BE2C (cell line): ENCODE measurements around the gene TMEM200C. TPM values are rescaled to one million over a fixed set of nuclear protein-coding genes. Genes with fewer than 3 reads are reported as not detected.

Source experiments
- DNase-seq: peaks from one replicate; pipeline ENCODE4 v3.0.0-alpha.2; 2020
- H3K27me3 ChIP-seq: fragments of 250-450 bp; sonication (Bioruptor Pico); 2 replicates; pipeline ENCODE4 v1.5.1; 2020; ENCODE audit warnings: mild to moderate bottlenecking
- H3K36me3 ChIP-seq: fragments of 250-450 bp; sonication (Bioruptor Pico); 2 replicates; pipeline ENCODE4 v1.5.1; 2020; ENCODE audit warnings: mild to moderate bottlenecking
- H3K4me1 ChIP-seq: fragments of 250-450 bp; sonication (Bioruptor Pico); 2 replicates; pipeline ENCODE4 v1.5.1; 2020
- H3K4me3 ChIP-seq: 2 replicates; pipeline ENCODE4 v1.5.1; 2011; ENCODE audit warnings: low read depth, low read length
- H3K9me3 ChIP-seq: fragments of 250-450 bp; sonication (Bioruptor Pico); 2 replicates; pipeline ENCODE4 v1.5.1; 2020
- polyA plus RNA-seq: library from polyadenylated mRNA; unstranded; fragments of >200 nt; gene quantifications from one replicate; pipeline ENCODE4 v1.2.1, GENCODE V29; 2012; ENCODE audit warnings: low read depth, missing spikeins; ENCODE audit not compliant: insufficient read length, insufficient read depth
- TF ChIP-seq, protein P1 (sequence below): IDR thresholded peaks from 2 replicates; pipeline ENCODE4 v1.5.1; 2012; ENCODE audit warnings: mild to moderate bottlenecking, low read depth, low read length

TMEM200C gene
- not detected for polyA plus RNA-seq

GRCh38 chr18:5895299-5895875, at the start of gene TMEM200C:
TSS of gene TMEM200C (minus strand) at chr18:5895522. CDS start at chr18:5892063, 3,459 bp downstream.
- Histone ChIP-seq H3K27me3 (peaks cover 34% of the 10 kb centered on the region), H3K4me3 (no peak within 1 kb of the TSS), H3K9me3 (no peaks in the 10 kb centered on the region), H3K36me3 (no peaks in the 10 kb centered on the region), H3K4me1 (no peaks in the 10 kb centered on the region)
- TF ChIP-seq, protein P1, sequence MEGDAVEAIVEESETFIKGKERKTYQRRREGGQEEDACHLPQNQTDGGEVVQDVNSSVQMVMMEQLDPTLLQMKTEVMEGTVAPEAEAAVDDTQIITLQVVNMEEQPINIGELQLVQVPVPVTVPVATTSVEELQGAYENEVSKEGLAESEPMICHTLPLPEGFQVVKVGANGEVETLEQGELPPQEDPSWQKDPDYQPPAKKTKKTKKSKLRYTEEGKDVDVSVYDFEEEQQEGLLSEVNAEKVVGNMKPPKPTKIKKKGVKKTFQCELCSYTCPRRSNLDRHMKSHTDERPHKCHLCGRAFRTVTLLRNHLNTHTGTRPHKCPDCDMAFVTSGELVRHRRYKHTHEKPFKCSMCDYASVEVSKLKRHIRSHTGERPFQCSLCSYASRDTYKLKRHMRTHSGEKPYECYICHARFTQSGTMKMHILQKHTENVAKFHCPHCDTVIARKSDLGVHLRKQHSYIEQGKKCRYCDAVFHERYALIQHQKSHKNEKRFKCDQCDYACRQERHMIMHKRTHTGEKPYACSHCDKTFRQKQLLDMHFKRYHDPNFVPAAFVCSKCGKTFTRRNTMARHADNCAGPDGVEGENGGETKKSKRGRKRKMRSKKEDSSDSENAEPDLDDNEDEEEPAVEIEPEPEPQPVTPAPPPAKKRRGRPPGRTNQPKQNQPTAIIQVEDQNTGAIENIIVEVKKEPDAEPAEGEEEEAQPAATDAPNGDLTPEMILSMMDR, result no peak
- DNase-seq, result no peak

GRCh38 chr18:5944448-5944847, 49.1 kb upstream of the TMEM200C start:
- Histone ChIP-seq H3K4me1 (no peaks in the 10 kb centered on the region), H3K36me3 (no peaks in the 10 kb centered on the region), H3K4me3 (no peak overlapping the region), H3K27me3 (no peaks in the 10 kb centered on the region), H3K9me3 (no peaks in the 10 kb centered on the region)
- TF ChIP-seq, protein P1, result no peak
- DNase-seq, result no peak

DNA sequence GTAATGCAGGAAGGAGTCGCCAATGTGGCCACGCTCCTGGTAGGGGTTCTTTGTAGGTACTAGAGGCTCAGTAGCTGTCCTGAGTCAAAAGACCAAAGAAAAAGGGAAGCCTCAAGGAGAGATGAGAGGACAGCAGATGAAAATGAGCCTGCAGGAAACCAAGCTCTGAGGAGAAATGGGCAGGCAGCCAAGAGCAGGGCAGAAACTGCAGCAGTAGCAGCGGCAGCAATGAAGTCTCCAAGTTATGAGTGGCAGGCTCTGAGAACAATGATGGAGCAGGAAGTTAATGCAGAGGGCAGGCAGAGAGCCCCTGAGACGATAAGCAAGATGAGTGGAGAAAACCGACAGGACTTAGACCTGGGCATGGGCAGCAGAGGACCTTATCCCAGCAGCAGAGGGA, 48.2 kb upstream of the TMEM200C start:
- H3K4me3 ChIP-seq, result no peak overlapping the region
- H3K27me3 ChIP-seq, result no peaks in the 10 kb centered on the region
- H3K4me1 ChIP-seq, result no peaks in the 10 kb centered on the region
- H3K9me3 ChIP-seq, result no peaks in the 10 kb centered on the region
- DNase-seq, result no peak
- no peaks in the 10 kb centered on the region for H3K36me3 ChIP-seq
- TF ChIP-seq, protein P1, result no peak

DNA sequence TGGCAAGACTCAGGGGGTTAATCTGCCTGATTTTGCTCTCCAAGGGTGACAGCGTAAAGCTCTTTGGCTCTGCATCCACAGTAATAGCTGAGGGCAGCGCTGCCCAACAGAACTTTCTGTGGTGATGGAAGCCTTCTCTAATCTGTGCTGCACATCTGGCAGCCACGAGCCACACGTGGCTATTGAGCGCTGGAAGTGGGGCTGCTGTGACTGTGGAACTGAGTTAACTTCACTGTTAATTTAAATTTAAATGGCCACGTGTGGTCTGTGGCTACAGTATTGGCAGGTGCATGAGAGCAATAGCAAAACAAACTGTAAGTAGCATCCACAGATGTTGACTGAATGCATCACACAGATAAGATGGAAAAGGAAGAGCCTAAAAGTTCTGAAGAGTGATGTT, 47.3 kb upstream of the TMEM200C start:
- Histone ChIP-seq H3K4me3 (no peak overlapping the region), H3K27me3 (no peaks in the 10 kb centered on the region), H3K9me3 (no peaks in the 10 kb centered on the region), H3K36me3 (no peaks in the 10 kb centered on the region), H3K4me1 (no peaks in the 10 kb centered on the region)
- no peak for DNase-seq
- TF ChIP-seq, protein P1, result no peak

DNA sequence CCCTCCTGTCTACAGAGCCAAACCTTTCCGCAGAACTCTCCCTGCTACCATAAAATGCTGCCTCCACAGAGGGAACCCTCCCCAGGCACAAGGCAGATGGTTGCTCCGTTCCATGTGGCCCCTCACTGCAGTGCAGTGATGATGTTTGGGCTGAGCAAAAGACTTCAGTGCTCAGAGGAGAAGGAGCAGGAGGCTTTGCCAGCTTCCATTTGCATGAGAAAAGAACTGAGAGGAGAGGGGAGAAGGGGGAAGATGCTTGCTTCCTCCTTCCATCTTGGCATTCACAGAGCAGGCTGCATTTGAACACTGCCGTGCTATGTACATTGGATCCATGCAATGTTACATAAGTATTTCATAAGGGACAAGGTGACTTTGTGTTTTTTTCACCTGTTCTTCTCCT, 46.6 kb upstream of the TMEM200C start:
- no peak for DNase-seq
- TF ChIP-seq, protein P1, result no peak

DNA sequence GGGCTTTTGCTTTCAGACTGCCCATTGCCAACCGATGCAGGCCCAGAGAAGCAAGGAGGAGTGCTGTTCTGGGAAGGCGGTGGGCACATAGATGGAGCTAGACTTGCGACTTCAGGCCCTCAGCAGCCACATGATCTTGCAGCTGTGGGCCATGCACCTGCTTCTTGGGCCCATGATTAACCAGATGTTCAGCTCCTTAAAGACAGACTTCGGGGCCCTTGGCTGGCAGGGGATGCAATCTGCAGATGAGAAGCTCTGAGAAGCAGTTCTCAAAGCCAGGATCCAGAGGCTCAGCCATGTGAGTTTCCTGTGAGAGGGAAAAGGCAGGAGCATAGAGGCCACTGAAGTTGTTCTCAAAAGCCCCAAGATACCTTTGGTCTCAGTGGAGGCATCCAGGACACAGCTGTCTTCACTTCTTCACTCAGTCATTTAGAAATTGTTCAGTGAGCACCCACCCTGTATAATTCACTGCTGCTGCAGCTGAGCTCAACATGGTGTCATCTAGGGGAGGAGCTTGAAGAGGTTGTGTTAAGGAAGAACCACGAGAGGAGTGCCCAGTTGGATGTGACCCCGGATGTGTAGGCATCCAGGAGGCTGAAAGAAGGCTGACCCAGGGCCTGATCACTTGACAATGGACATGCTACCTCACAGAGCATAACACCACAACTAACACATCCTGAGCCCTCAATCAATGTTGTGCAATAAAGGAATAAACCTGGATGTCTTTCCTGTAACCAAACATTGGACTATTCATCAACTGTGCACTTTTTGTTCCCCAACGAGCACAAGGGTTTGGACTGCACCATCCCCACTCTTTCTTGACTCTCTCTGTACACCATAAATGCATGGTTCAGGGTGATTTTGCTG, 44.7 kb upstream of the TMEM200C start:
- no peak for DNase-seq
- Histone ChIP-seq H3K9me3 (no peaks in the 10 kb centered on the region), H3K4me3 (no peak overlapping the region), H3K36me3 (no peaks in the 10 kb centered on the region), H3K27me3 (no peaks in the 10 kb centered on the region), H3K4me1 (no peaks in the 10 kb centered on the region)
- TF ChIP-seq, protein P1, result no peak

More for the DNA sequence above, 46.6 kb upstream of the TMEM200C start:
- Histone ChIP-seq H3K27me3 (no peaks in the 10 kb centered on the region), H3K36me3 (no peaks in the 10 kb centered on the region), H3K9me3 (no peaks in the 10 kb centered on the region), H3K4me3 (no peak overlapping the region), H3K4me1 (no peaks in the 10 kb centered on the region)
